ENCODE data around the gene C10orf90. TPM values are rescaled to one million over a fixed set of nuclear protein-coding genes. Genes with fewer than 3 reads are reported as not detected.

The C10orf90 gene
- total RNA-seq, 1 experiment from 2014 or later: not detected

DNA sequence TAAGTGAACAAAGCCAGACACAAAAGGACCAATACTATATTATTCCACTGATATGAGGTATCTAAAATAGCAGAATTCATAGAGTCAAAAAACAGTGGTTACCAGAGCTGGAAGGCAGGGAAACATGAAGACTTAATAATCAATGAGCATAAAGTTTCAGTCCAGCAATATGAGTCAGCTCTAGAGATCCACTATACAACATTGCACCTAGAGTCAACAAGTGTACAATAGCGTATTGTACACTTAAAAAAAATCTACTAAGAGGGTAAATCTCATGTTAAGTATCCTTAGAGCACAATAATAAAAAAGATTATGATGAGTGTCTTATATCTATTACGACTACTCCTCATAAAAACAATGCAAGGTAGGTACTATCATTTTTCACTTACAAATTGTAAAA, 36.1 kb downstream of the C10orf90 start:
- Histone ChIP-seq H2AFZ (ENCODE audit: low read length) (no peak overlapping the region), H3K79me2 (ENCODE audit: insufficient read depth, low read length) (no peaks in the 10 kb centered on the region), H4K8ac (replicated peaks; ENCODE audit: insufficient read length, low read depth, low read length) (no peak overlapping the region), H2BK15ac (ENCODE audit: low read depth, low read length) (no peak overlapping the region), H3K9me3 (ENCODE audit: control insufficient read depth, low read depth, low read length) (no peaks in the 10 kb centered on the region), H3K27me3 (ENCODE audit: insufficient read depth, low read length) (no peaks in the 10 kb centered on the region), H3K14ac (ENCODE audit: insufficient read depth, low read length) (no peak overlapping the region), H3K23me2 (ENCODE audit: insufficient read length, low read depth, low read length, poor library complexity, severe bottlenecking) (no peaks in the 10 kb centered on the region), H3K4me2 (ENCODE audit: insufficient read depth, insufficient read length, low read length) (no peak overlapping the region), H3K4ac (ENCODE audit: low read depth, low read length) (no peak overlapping the region), H2BK12ac (ENCODE audit: insufficient read length, low read depth, low read length) (no peak overlapping the region), H3K56ac (ENCODE audit: insufficient read length, low read depth, low read length) (no peak overlapping the region), H2BK120ac (ENCODE audit: low read depth, low read length, poor library complexity, severe bottlenecking) (no peak overlapping the region), H3T11ph (ENCODE audit: low read length) (no peak overlapping the region), H3K23ac (ENCODE audit: insufficient read length, low read depth, low read length) (no peak overlapping the region), H3K27ac (ENCODE audit: insufficient read length, low read depth, low read length) (no peak overlapping the region), H4K20me1 (ENCODE audit: control insufficient read depth, insufficient read depth, insufficient read length) (no peaks in the 10 kb centered on the region), H3K4me1 (ENCODE audit: insufficient read depth, low read length) (no peaks in the 10 kb centered on the region), H2BK5ac (ENCODE audit: insufficient read length, low read length) (no peak overlapping the region), H4K5ac (ENCODE audit: insufficient read length, low read depth, low read length) (no peak overlapping the region), H4K91ac (ENCODE audit: insufficient read length, low read depth, low read length) (no peak overlapping the region), H2BK20ac (ENCODE audit: low read depth, low read length, poor library complexity, severe bottlenecking) (no peak overlapping the region), H3K9ac (ENCODE audit: extremely low read depth, insufficient read length, low read length) (no peak overlapping the region), H3K18ac (ENCODE audit: insufficient read length, low read depth, low read length) (no peak overlapping the region), H2AK5ac (ENCODE audit: insufficient read length, low read length) (no peak overlapping the region), H3K79me1 (ENCODE audit: insufficient read depth, low read depth, low read length, poor library complexity, severe bottlenecking) (no peaks in the 10 kb centered on the region)
- H3K27ac Mint-ChIP-seq: no peak overlapping the region
- H3K4me3 Mint-ChIP-seq: no peak overlapping the region
- no peaks in the 10 kb centered on the region for H3K4me1 Mint-ChIP-seq
- DNase-seq: no peak
- peaks cover 7% of the 10 kb centered on the region; the same call in 1 of the 2 replicates for H3K27me3 Mint-ChIP-seq (ENCODE audit: low read depth)
- no peaks in the 10 kb centered on the region for H3K36me3 Mint-ChIP-seq (ENCODE audit: insufficient read depth in 1 of 3, low read depth in 3 of 3)
- TF ChIP-seq, protein P1, sequence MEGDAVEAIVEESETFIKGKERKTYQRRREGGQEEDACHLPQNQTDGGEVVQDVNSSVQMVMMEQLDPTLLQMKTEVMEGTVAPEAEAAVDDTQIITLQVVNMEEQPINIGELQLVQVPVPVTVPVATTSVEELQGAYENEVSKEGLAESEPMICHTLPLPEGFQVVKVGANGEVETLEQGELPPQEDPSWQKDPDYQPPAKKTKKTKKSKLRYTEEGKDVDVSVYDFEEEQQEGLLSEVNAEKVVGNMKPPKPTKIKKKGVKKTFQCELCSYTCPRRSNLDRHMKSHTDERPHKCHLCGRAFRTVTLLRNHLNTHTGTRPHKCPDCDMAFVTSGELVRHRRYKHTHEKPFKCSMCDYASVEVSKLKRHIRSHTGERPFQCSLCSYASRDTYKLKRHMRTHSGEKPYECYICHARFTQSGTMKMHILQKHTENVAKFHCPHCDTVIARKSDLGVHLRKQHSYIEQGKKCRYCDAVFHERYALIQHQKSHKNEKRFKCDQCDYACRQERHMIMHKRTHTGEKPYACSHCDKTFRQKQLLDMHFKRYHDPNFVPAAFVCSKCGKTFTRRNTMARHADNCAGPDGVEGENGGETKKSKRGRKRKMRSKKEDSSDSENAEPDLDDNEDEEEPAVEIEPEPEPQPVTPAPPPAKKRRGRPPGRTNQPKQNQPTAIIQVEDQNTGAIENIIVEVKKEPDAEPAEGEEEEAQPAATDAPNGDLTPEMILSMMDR (conservative IDR thresholded peaks at IDR 0.05): no peak
- H3K9me3 Mint-ChIP-seq: peaks cover 0 to 4% of the 10 kb centered on the region in 2 experiments; a peak in 3 of 5 replicates
- no CpG with 5 or more reads among the region's 2 CpGs for WGBS (ENCODE audit: extremely low coverage, insufficient read length, low lambda C conversion rate)

Measured in H9 (cell line).